ENCODE data around the gene DIP2C. TPM values are rescaled to one million over a fixed set of nuclear protein-coding genes. Genes with fewer than 3 reads are reported as not detected.
"Not testable (repeated sequence)": the region's sequence is repeated elsewhere in the genome, so short reads cannot be mapped to it uniquely, and the experiment has no call there.

The DIP2C gene
- total RNA-seq, 1 donor from 2014 or later = 3.6 TPM

- no peak for ATAC-seq
Measured at GRCh38 chr10:406976-407375, 282.5 kb downstream of the DIP2C start.

- no peak for ATAC-seq
Measured at GRCh38 chr10:405648-406047, 283.8 kb downstream of the DIP2C start.

DNA sequence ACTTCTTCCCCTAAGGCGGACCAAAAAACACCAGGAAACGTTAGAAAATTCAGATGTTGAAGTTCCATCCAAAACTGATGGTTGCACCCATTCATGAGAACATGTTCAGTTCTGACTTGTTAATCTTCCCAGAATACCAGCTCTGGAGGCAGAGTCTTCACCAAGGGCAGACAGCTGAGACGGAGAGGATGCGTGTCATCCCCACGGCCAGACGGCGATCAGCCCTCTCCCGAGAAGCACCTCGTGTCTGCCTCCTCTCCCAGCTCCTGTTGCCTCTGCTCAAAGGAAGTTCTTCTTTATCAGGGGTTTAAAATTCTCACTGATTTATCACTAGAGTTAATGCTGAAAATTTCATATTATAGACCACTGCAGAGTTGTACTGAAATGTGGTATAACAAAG is 284.5 kb downstream of the DIP2C start:
- ATAC-seq = no peak

DNA sequence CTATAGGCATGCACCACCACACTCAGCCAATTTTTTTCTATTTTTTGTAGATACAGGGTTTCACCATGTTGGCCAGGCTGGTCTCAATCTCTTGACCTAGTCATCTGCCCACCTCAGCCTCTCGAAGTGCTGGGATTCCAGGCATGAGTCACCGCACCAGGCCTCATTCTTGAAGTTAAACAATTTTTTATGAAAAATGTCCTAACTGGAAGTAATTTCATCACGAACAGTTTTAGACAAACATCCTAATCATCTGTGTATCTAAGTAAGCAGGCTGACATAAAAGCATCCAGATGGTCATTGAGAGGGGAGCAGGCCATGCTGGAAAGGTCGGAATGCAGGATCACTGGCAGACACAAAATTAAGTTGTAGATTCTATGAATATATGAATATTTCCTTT is 285.1 kb downstream of the DIP2C start:
- ATAC-seq = no peak

- no peak for ATAC-seq
Measured at GRCh38 chr10:398954-399353, 290.5 kb downstream of the DIP2C start.

GRCh38 chr10:397321-398068 is 292.0 kb downstream of the DIP2C start:
- ATAC-seq = peak; percentile 45

DNA sequence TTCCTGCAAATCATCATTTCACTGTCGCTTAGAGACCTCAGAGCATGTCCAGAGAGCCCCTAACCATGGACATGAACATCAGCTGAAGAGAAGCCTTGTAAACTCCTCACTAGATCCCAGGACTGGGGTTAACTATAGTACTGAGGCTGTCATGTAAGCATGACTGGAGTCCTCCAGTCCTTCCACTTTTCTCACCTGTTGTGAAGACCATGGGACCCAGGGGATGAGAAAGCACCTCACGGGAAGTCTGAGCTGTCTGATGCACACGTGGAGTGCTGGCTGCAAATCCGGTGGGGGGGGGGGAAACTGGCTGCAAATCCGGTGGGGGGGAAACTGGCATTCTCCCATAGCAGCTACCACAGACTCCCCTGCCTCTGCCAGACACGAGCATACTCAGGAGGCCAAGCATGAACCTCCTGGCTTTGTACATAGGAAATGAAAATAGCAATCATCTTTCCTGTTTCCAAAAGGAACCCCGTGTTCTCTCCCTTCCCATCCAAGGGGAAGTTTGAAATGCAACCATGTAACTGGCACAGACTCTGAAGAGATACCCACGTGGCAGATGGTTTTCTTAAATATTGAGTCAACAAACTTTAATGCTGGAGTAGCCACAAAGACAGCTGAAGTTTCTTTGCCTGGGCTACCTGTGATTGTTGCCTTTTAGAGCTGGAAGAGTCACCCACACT is 292.8 kb downstream of the DIP2C start:
- ATAC-seq = no peak

DNA sequence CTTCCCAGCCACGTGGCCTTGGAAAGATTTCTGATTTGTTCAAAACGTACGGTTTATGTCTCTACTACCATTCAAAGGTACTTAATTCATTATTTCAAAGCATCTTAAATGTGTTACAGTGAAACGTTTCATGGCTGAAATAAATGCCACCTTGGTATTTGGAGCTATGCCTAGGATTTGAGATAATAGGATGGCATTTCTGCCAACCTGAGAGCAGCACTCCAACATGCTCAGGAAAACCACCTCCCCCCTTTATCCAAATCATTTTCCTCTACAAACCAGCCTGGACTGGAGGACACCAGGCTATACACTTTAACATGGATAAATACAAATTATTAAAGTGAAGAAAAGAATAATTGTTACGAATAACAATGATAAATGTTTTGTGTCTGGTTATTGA is 293.4 kb downstream of the DIP2C start:
- no peak for ATAC-seq

DNA sequence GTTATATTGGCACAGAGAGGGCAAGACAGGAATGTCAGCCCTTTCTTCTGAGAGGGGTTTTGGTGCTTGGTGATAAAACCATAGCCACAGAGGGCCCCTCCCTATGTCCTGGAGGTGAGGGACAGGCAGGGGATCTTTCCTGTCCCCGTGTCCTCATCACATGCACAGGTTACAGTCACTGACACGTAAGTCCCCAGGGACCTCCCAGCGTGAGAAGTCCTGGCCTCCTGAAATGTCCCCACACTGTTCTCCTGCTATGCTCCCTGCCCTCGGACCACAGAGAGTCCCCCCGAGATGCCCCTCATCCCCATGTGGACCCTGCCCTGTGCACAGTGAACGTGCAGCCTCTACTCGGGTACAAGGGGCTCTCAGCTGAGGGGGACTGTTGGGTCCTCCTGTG is 293.8 kb downstream of the DIP2C start:
- no peak for ATAC-seq

DNA sequence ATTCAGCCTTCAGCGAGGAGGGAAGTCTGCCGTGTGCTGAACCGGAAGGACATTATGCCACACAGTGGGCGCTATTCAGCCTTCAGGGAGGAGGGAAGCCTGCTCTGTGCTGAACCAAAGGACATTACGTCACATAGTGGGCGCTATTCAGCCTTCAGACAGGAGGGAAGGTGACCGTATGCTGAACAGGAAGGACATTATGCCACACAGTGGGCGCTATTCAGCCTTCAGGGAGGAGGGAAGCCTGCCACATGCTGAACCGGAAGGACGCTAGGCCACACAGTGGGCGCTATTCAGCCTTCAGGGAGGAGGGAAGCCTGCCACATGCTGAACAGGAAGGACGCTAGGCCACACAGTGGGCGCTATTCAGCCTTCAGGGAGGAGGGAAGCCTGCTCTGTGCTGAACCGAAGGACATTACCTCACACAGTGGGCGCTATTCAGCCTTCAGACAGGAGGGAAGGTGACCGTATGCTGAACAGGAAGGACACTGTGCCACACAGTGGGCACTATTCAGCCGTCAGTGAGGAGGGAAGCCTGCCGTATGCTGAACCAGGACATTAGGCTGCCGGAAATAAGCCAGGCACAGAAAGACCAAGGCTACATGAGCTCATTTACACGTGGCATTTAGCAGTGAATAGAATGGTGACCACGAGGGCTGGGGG is 294.9 kb downstream of the DIP2C start:
- ATAC-seq = not testable (repeated sequence)

DNA sequence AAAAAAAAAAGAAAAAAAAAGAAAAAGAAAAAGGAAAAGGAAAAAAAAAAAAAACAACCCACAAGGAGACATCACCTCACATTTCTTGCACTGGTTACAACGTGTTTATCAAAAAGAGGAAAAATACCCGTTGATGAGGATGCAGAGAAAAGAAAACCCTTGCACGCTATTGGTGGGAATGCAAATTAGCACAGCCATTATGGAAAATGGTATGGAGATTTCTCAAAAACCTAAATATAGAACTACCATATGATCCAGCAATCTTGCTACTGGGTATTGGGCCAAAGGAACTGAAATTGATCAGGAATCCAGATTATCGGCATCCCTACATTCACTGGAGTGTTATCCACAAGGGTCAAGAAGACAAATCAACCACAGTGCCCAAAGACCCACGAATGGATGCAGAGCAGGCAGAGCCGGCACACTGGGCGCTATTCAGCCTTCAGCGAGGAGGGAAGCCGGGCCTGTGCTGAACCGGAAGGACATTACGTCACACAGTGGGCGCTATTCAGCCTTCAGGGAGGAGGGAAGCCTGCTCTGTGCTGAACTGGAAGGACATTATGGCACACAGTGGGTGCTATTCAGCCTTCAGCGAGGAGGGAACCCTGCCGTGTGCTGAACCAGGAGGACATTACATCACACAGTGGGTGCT is 295.6 kb downstream of the DIP2C start:
- no peak for ATAC-seq

GRCh38 chr10:393106-393745 is 296.2 kb downstream of the DIP2C start:
- ATAC-seq = no peak

GRCh38 chr10:392705-393037 is 296.8 kb downstream of the DIP2C start:
- no peak for ATAC-seq

- no peak for ATAC-seq
Measured at GRCh38 chr10:391847-392704, 297.4 kb downstream of the DIP2C start.

- ATAC-seq = no peak
Measured at GRCh38 chr10:391305-391704, 298.2 kb downstream of the DIP2C start.

- no peak for ATAC-seq
Measured at GRCh38 chr10:390449-391100, 298.9 kb downstream of the DIP2C start.

GRCh38 chr10:389836-390448 is 299.5 kb downstream of the DIP2C start:
- no peak for ATAC-seq

GRCh38 chr10:389261-389790 is 300.1 kb downstream of the DIP2C start:
- no peak for ATAC-seq

DNA sequence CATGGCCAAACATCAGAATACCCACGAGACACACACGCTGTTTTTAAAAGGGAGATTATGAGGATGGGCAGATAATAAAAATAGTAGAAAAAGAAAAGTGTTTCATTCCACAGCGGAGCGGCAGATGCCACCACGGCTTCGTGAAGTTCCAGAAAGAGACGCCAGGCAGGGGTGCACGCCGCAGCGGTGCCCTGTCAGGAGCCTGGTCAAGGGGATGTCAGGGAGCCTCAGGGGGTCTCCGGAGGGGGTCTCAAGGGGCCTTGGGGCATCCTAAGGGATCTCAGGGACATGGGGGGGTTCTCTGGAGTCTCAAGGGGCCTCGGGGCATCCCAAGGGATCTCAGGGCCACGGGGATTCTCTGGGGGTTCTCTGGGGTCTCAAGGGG is 300.8 kb downstream of the DIP2C start:
- no peak for ATAC-seq

- no peak for ATAC-seq
Measured at GRCh38 chr10:387909-388660, 301.4 kb downstream of the DIP2C start.
